ENCODE results near the gene DDX39B. TPM values are rescaled to one million over a fixed set of nuclear protein-coding genes. Genes with fewer than 3 reads are reported as not detected.

DDX39B gene
- total and polyA plus RNA-seq, 2 experiments from 2014 or later: 210 to 287 TPM

DNA sequence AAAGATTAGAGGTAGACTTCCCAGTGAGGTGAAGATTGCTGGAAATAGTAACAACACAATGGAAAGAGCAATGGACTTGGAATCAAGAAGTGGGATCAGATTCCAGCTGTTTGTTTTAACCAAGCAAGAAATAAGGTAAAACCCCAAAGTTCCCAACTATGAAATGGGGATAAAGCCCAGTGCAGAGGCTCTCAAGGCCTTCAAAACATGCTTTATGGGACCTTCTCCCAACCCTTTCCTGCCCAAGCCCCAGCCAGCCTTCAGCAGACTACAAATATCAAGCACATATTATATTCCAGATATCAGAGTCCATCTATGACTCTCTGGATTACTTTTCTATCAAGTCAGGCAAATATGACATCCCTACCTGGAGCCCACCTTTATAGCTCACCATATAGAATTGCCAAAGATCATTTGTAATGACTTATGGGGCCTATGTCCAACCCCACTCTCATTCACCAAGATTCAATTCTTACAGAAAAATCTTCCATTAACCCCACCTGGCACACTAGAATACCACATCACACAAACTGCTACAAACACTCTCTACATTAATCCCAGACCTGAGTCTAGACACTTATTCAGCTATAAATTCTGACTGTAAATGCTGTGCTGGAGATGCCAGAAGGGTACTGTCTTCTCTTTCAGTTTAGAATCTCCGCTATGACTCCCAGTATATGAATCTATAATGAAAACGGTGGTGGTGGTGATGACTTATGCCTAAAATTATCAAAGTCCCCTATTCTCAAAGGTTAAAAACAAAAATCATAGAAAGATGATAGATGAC lies 6.1 kb downstream of the DDX39B start:
- H3K4me3 ChIP-seq: no peak overlapping the region
- H3K27ac ChIP-seq: no peak overlapping the region
- peaks cover 19% of the 10 kb centered on the region for H3K4me1 ChIP-seq (ENCODE audit: insufficient read depth)
- H3K79me2 ChIP-seq: peaks cover 73% of the 10 kb centered on the region
- TF ChIP-seq EZH2 (IDR thresholded peaks at IDR 0.05; ENCODE audit: borderline replicate concordance): no peak
- no peak for TF ChIP-seq EZH2phosphoT487 (IDR thresholded peaks at IDR 0.05; ENCODE audit: low read depth, severe bottlenecking, unreplicated experiment)
- TF ChIP-seq, protein P1, sequence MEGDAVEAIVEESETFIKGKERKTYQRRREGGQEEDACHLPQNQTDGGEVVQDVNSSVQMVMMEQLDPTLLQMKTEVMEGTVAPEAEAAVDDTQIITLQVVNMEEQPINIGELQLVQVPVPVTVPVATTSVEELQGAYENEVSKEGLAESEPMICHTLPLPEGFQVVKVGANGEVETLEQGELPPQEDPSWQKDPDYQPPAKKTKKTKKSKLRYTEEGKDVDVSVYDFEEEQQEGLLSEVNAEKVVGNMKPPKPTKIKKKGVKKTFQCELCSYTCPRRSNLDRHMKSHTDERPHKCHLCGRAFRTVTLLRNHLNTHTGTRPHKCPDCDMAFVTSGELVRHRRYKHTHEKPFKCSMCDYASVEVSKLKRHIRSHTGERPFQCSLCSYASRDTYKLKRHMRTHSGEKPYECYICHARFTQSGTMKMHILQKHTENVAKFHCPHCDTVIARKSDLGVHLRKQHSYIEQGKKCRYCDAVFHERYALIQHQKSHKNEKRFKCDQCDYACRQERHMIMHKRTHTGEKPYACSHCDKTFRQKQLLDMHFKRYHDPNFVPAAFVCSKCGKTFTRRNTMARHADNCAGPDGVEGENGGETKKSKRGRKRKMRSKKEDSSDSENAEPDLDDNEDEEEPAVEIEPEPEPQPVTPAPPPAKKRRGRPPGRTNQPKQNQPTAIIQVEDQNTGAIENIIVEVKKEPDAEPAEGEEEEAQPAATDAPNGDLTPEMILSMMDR (IDR thresholded peaks at IDR 0.05; ENCODE audit: poor library complexity): no peak
- H3K4me2 ChIP-seq: no peak overlapping the region
- DNase-seq (ENCODE audit: low spot score): no peak
- no peaks in the 10 kb centered on the region for H3K9me3 ChIP-seq (ENCODE audit: low read depth)
- no peaks in the 10 kb centered on the region for H3K27me3 ChIP-seq
- H2AFZ ChIP-seq: no peak overlapping the region
- 47% methylated on average over 2 of the region's 2 CpGs for WGBS (ENCODE audit: low lambda C conversion rate, missing lambda C conversion rate)
- H3K36me3 ChIP-seq (replicated peaks; ENCODE audit: insufficient read depth, low read depth): peaks cover 13% of the 10 kb centered on the region
- H4K20me1 ChIP-seq (ENCODE audit: insufficient read depth, poor library complexity, severe bottlenecking): peaks cover 92% of the 10 kb centered on the region
- H3K9me2 ChIP-seq (replicated peaks; ENCODE audit: insufficient read depth): no peaks in the 10 kb centered on the region

DNA sequence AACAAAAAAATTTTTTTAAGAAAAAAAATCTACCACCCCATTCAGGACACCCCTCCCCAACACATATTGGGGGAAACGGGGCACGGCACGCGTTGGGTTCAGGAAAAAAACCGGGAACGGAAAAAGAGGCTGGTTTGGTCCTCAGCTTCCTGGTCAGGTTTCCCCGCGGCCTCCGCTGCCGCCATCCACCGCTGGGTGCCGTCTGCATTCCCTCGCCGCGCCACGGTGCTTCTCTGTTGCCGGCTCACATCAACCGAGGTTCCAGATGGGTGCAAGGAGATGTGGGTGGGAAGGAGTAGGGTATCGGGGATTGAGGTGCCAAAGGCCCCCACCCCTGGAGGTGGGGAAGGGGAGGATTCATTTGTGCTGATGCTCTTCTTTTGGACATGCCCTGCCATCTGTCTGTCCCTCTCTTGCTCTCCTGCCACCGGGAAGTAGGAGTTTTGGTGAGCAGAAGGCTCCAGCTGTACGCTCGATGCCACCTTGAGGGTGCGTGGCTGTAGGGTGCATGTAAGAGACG lies 7.2 kb downstream of the DDX39B start:
- Histone ChIP-seq H3K4me1 (ENCODE audit: insufficient read depth) (peaks cover 11% of the 10 kb centered on the region), H3K27ac (no peak overlapping the region), H4K20me1 (ENCODE audit: insufficient read depth, poor library complexity, severe bottlenecking) (peaks cover 88% of the 10 kb centered on the region), H3K27me3 (no peaks in the 10 kb centered on the region), H2AFZ (no peak overlapping the region), H3K9me2 (replicated peaks; ENCODE audit: insufficient read depth) (no peaks in the 10 kb centered on the region), H3K36me3 (replicated peaks; ENCODE audit: insufficient read depth, low read depth) (peaks cover 13% of the 10 kb centered on the region), H3K4me2 (no peak overlapping the region), H3K4me3 (no peak overlapping the region), H3K79me2 (peaks cover 62% of the 10 kb centered on the region), H3K9me3 (ENCODE audit: low read depth) (no peaks in the 10 kb centered on the region)
- WGBS (ENCODE audit: low lambda C conversion rate, missing lambda C conversion rate): 93% methylated on average over 22 of the region's 24 CpGs
- DNase-seq (ENCODE audit: low spot score): no peak
- TF ChIP-seq, protein P1 (IDR thresholded peaks at IDR 0.05; ENCODE audit: poor library complexity): no peak
- TF ChIP-seq EZH2 (IDR thresholded peaks at IDR 0.05; ENCODE audit: borderline replicate concordance) (no peak), EZH2phosphoT487 (IDR thresholded peaks at IDR 0.05; ENCODE audit: low read depth, severe bottlenecking, unreplicated experiment) (no peak)

DNA sequence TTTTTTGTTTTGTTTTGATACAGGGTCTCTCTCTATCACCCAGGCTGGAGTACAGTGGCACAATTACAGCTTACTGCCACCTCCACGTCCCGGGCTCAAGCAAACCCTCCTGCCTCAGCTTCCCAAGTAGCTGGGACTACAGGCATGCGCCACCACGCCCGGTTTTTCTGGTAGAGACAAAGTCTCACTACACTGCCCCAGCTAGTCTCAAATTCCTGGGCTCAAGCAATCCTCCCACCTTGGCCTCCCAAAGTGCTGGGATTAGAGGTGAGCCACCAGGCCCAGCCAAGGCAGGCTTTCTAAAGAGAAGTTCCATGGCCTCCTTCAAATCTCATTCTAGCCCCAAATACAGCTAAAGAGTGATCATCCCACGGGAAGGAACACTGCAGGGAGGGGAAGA lies 7.8 kb downstream of the DDX39B start:
- peaks cover 13% of the 10 kb centered on the region for H3K36me3 ChIP-seq (replicated peaks; ENCODE audit: insufficient read depth, low read depth)
- DNase-seq (ENCODE audit: low spot score): no peak
- H4K20me1 ChIP-seq (ENCODE audit: insufficient read depth, poor library complexity, severe bottlenecking): peaks cover 85% of the 10 kb centered on the region
- H3K4me2 ChIP-seq: no peak overlapping the region
- no peaks in the 10 kb centered on the region for H3K9me2 ChIP-seq (replicated peaks; ENCODE audit: insufficient read depth)
- TF ChIP-seq EZH2 (IDR thresholded peaks at IDR 0.05; ENCODE audit: borderline replicate concordance): no peak
- no peak for TF ChIP-seq EZH2phosphoT487 (IDR thresholded peaks at IDR 0.05; ENCODE audit: low read depth, severe bottlenecking, unreplicated experiment)
- TF ChIP-seq, protein P1 (IDR thresholded peaks at IDR 0.05; ENCODE audit: poor library complexity): no peak
- peaks cover 5% of the 10 kb centered on the region for H3K4me1 ChIP-seq (ENCODE audit: insufficient read depth)
- no peak overlapping the region for H3K4me3 ChIP-seq
- H3K27ac ChIP-seq: no peak overlapping the region
- H3K9me3 ChIP-seq (ENCODE audit: low read depth): no peaks in the 10 kb centered on the region
- H3K27me3 ChIP-seq: no peaks in the 10 kb centered on the region
- H3K79me2 ChIP-seq: peaks cover 56% of the 10 kb centered on the region
- H2AFZ ChIP-seq: no peak overlapping the region
- WGBS (ENCODE audit: low lambda C conversion rate, missing lambda C conversion rate): 96% methylated on average over 6 of the region's 6 CpGs

Measured in hepatocyte (in vitro differentiated cells).